Gastroesophageal sphincter (tissue), 4 donors: ENCODE results near the gene PRAMEF12. TPM values are rescaled to one million over a fixed set of nuclear protein-coding genes. Genes with fewer than 3 reads are reported as not detected.
"Not testable (repeated sequence)": the region's sequence is repeated elsewhere in the genome, so short reads cannot be mapped to it uniquely, and the experiment has no call there.

Experiments
- ATAC-seq: fragments of 150-250 bp; one replicate; pipeline ENCODE4 v1.9.1; 2016; ENCODE audit warnings: mild to moderate bottlenecking, moderate library complexity
- H3K27ac ChIP-seq, 4 donors: fragments of 200-600 bp; sonication (generic) in 3 of 4; 1 replicate in 3 of 4; 2 replicates in 1 of 4; pipeline ENCODE4 v1.5.1; 2016 to 2019
- H3K27me3 ChIP-seq: fragments of 200-600 bp; sonication (generic); one replicate; pipeline ENCODE4 v1.5.1; 2019
- H3K36me3 ChIP-seq, 2 donors: fragments of 200-600 bp; sonication (generic); one replicate each; pipeline ENCODE4 v1.5.1; 2019; ENCODE audit warnings: control low read depth in 1 of 2
- H3K4me1 ChIP-seq, 3 donors: fragments of 200-600 bp; sonication (generic); 1 replicate in 2 of 3; 2 replicates in 1 of 3; pipeline ENCODE4 v1.5.1; 2016 to 2019; ENCODE audit warnings: control low read depth in 2 of 3
- H3K4me3 ChIP-seq, 2 donors: fragments of 200-600 bp; sonication (generic); one replicate each; pipeline ENCODE4 v1.5.1; 2019; ENCODE audit warnings: mild to moderate bottlenecking in 1 of 2, moderate library complexity in 1 of 2
- H3K9me3 ChIP-seq, 3 donors: fragments of 200-600 bp; sonication (generic); one replicate each; pipeline ENCODE4 v1.5.1; 2017 to 2019; ENCODE audit warnings: control low read depth in 2 of 3
- EP300 ChIP-seq: sonication (generic); formaldehyde crosslinking; IDR thresholded peaks from one replicate; pipeline ENCODE4 v1.6.1; 2017; ENCODE audit warnings: antibody characterized with exemption, mild to moderate bottlenecking
- POLR2A ChIP-seq, 2 donors: fragments of 450-650 bp; IDR thresholded peaks; one replicate each; pipeline ENCODE4 v1.6.1; 2017; ENCODE audit warnings: antibody characterized with exemption in 2 of 2, mild to moderate bottlenecking in 2 of 2, moderate library complexity in 1 of 2
- POLR2AphosphoS5 ChIP-seq: sonication (generic); formaldehyde crosslinking; IDR thresholded peaks from one replicate; pipeline ENCODE4 v1.6.1; 2017; ENCODE audit warnings: antibody characterized with exemption
- WGBS, 2 donors: methylation state at CpG; one replicate each; pipeline ENCODE4 v1.1.5; 2018; ENCODE audit warnings: low coverage in 1 of 2; 5-methylcytosine and 5-hydroxymethylcytosine counted together
- total RNA-seq, 4 donors: library from RNA; depleted of rRNA; stranded (reverse); fragments of >200 nt; gene quantifications; one replicate each; pipeline ENCODE4 v1.1.0, GENCODE V29; 2016
- TF ChIP-seq, protein P1 (sequence below), 4 experiments: fragments of 200-600 bp in 2 of 4; fragments of 450-650 bp in 2 of 4; sonication (generic) in 1 of 4; IDR thresholded peaks; one replicate each; pipeline ENCODE4 v1.5.1; 2017 to 2019; ENCODE audit warnings: antibody characterized with exemption in 4 of 4, mild to moderate bottlenecking in 2 of 4, moderate library complexity in 2 of 4

PRAMEF12 gene
- total RNA-seq, 4 donors from 2014 or later, result not detected

DNA sequence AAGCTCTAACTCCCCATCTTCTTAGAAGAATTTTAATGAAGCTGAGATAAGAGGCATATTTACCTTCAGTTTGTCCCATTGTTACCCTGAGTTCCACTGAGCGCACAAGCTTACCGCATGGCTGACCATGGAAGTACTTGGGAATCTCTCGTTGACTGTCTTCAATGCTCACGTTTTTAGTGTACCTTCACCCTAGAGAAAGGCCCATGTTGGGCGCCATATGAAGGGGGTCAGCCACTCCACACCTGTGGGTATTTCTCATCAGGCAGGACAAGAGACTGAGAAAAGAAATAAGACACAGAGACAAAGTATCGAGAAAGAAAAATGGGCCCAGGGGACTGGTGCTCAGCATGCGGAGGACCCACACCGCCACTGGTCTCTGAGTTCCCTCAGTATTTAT, 11.2 kb downstream of the PRAMEF12 start:
- not testable (repeated sequence) for H3K4me3 ChIP-seq, ATAC-seq, H3K4me1 ChIP-seq, H3K27me3 ChIP-seq, H3K36me3 ChIP-seq, H3K27ac ChIP-seq
- H3K9me3 ChIP-seq, result peaks cover 0 to 38% (median 0%) of the 10 kb centered on the region in 3 donors
- 87 to 93% methylated on average over 3 to 7 of the region's 8 CpGs for WGBS, 2 donors

DNA sequence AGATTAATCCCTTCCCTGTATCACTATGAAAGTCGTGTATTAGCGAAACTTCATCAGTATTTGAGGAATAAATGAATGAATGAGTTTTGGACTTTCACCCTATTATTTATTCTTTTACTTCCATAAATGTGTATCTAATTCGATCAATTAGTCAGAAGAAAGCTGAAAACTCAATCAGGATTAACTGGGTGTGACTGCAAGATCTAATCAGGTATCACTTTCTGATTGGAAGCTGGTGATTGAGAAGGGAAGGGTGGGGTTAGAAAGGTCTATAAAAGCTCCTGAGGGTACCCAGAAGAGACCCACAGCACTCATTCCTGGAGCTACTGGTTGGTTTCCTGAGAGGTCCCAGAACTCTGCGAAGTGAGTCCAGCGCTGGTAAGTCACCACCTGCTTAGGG, 17.6 kb downstream of the PRAMEF12 start, which contains the start of gene PRAMEF1:
Gene PRAMEF1 (plus strand): TSS at position 301 of the 400 bp plus-strand sequence. CDS start 1,831 bp downstream, outside the sequence.
- not testable (repeated sequence) for ATAC-seq, H3K27ac ChIP-seq, H3K4me1 ChIP-seq, H3K4me3 ChIP-seq, H3K27me3 ChIP-seq, H3K36me3 ChIP-seq, H3K9me3 ChIP-seq
- no CpG with 5 or more reads among the region's 5 CpGs for WGBS, 2 donors

GRCh38 chr1:12798911-12799310, 25.4 kb downstream of the PRAMEF12 start:
- Histone ChIP-seq H3K4me1 (no peaks in the 10 kb centered on the region), H3K4me3 (no peak overlapping the region), H3K9me3 (peaks cover 0 to 11% (median 0%) of the 10 kb centered on the region in 3 donors), H3K27me3 (no peaks in the 10 kb centered on the region), H3K36me3 (no peaks in the 10 kb centered on the region), H3K27ac (no peak overlapping the region)
- TF ChIP-seq, protein P1, sequence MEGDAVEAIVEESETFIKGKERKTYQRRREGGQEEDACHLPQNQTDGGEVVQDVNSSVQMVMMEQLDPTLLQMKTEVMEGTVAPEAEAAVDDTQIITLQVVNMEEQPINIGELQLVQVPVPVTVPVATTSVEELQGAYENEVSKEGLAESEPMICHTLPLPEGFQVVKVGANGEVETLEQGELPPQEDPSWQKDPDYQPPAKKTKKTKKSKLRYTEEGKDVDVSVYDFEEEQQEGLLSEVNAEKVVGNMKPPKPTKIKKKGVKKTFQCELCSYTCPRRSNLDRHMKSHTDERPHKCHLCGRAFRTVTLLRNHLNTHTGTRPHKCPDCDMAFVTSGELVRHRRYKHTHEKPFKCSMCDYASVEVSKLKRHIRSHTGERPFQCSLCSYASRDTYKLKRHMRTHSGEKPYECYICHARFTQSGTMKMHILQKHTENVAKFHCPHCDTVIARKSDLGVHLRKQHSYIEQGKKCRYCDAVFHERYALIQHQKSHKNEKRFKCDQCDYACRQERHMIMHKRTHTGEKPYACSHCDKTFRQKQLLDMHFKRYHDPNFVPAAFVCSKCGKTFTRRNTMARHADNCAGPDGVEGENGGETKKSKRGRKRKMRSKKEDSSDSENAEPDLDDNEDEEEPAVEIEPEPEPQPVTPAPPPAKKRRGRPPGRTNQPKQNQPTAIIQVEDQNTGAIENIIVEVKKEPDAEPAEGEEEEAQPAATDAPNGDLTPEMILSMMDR (IDR thresholded peaks at IDR 0.05), result no peak
- TF ChIP-seq POLR2AphosphoS5 (no peak), EP300 (no peak), POLR2A (IDR thresholded peaks at IDR 0.05) (no peak)
- WGBS, 2 donors, result no CpG with 5 or more reads among the region's 4 CpGs
- ATAC-seq, result no peak

DNA sequence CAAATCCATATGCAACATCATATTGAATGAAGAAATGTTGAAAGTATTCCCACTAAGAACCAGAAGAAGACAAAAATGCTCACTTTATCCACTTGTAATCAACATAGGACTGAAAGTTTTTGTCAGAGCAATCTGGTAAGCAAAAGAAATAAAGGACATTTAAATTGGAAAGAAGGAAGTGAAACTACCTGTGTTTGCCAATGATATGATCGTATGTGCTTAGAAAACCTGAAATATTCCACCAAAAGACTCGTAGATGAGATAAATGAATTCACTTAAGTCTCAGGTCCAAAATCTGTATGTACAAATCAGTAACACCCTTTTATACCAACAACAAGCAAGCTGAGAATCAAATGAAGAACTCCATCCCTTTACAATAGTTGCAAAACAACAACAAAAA, 26.2 kb downstream of the PRAMEF12 start:
- no peak for TF ChIP-seq POLR2A (IDR thresholded peaks at IDR 0.05)
- TF ChIP-seq, protein P1 (IDR thresholded peaks at IDR 0.05), result no peak
- no peak for TF ChIP-seq POLR2AphosphoS5
- TF ChIP-seq EP300, result no peak
- Histone ChIP-seq H3K9me3 (peaks cover 0 to 19% (median 0%) of the 10 kb centered on the region in 3 donors), H3K36me3 (no peaks in the 10 kb centered on the region), H3K27me3 (no peaks in the 10 kb centered on the region), H3K27ac (no peak overlapping the region), H3K4me3 (no peak overlapping the region), H3K4me1 (no peaks in the 10 kb centered on the region)
- ATAC-seq, result no peak
- 56 to 76% methylated on average over 2 of the region's 2 CpGs for WGBS, 2 donors

GRCh38 chr1:12809933-12810332, 36.4 kb downstream of the PRAMEF12 start:
- Histone ChIP-seq H3K36me3 (no peaks in the 10 kb centered on the region), H3K27ac (no peak overlapping the region), H3K27me3 (peaks cover 22% of the 10 kb centered on the region), H3K9me3 (peaks cover 0 to 5% (median 0%) of the 10 kb centered on the region in 3 donors), H3K4me1 (no peaks in the 10 kb centered on the region), H3K4me3 (no peak overlapping the region)
- 80% methylated on average over 1 of the region's 1 CpG; no CpG with 5 or more reads in 1 of the 2 donors for WGBS, 2 donors
- no peak for TF ChIP-seq POLR2AphosphoS5
- no peak for ATAC-seq

DNA sequence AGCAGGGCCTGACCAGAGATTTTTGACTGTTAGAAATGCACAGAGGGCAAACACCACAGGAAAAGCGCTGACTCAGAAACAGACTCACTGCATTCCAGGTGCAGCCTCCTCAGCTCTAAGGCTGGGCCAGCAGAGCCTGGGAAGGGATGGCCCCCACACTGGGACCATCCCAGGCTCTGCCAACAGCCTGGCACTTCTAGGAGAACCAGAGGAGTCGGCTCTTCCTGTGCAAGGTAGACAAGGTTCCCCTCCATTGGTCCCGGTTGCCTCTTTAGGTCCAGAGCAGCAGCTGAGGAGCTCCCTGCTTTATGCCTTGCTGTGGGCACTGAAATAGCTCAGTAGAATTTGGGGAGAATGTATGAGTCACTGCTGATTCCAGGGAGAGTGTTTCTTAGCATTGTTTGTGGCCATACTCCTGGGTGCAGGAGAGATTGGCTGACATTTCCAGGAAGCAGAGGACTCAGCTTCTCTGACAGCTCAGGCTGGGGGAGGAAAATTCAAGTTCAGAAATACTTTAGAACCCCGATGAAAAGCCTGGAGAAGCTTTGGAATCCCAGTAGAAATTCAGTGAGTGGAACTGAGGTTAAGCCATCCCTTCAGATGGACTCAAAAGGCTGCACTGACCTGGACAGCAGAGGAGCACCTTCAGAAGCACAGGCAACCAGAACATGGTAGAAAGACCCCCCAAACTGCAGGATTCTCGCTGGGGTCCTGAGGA, 37.3 kb downstream of the PRAMEF12 start:
- TF ChIP-seq POLR2A (IDR thresholded peaks at IDR 0.05) (no peak), EP300 (no peak), POLR2AphosphoS5 (no peak)
- TF ChIP-seq, protein P1 (IDR thresholded peaks at IDR 0.05), result no peak
- ATAC-seq, result no peak
- WGBS, 2 donors, result 36% methylated on average over 2 of the region's 5 CpGs; no CpG with 5 or more reads in 1 of the 2 donors
- no peak overlapping the region for H3K4me3 ChIP-seq
- H3K36me3 ChIP-seq, result no peaks in the 10 kb centered on the region
- peaks cover 22% of the 10 kb centered on the region for H3K27me3 ChIP-seq
- H3K27ac ChIP-seq, result no peak overlapping the region
- H3K4me1 ChIP-seq, result no peaks in the 10 kb centered on the region
- no peaks in the 10 kb centered on the region for H3K9me3 ChIP-seq
